Parietal lobe (tissue), 2 donors: ENCODE results near the gene AKIRIN2. TPM values are rescaled to one million over a fixed set of nuclear protein-coding genes. Genes with fewer than 3 reads are reported as not detected.

Experiments used
- small RNA-seq: library from RNA; depleted of rRNA; stranded (forward); fragments of <200 nt; gene quantifications from one replicate; pipeline ENCODE3, GENCODE V24; 2014; ENCODE audit warnings: low replicate concordance
- total RNA-seq: library from RNA; depleted of rRNA; stranded (reverse); fragments of >200 nt; gene quantifications from one replicate; pipeline ENCODE4 v1.2.3, GENCODE V29; 2014

AKIRIN2 gene
- 66.4 TPM for total RNA-seq

DNA sequence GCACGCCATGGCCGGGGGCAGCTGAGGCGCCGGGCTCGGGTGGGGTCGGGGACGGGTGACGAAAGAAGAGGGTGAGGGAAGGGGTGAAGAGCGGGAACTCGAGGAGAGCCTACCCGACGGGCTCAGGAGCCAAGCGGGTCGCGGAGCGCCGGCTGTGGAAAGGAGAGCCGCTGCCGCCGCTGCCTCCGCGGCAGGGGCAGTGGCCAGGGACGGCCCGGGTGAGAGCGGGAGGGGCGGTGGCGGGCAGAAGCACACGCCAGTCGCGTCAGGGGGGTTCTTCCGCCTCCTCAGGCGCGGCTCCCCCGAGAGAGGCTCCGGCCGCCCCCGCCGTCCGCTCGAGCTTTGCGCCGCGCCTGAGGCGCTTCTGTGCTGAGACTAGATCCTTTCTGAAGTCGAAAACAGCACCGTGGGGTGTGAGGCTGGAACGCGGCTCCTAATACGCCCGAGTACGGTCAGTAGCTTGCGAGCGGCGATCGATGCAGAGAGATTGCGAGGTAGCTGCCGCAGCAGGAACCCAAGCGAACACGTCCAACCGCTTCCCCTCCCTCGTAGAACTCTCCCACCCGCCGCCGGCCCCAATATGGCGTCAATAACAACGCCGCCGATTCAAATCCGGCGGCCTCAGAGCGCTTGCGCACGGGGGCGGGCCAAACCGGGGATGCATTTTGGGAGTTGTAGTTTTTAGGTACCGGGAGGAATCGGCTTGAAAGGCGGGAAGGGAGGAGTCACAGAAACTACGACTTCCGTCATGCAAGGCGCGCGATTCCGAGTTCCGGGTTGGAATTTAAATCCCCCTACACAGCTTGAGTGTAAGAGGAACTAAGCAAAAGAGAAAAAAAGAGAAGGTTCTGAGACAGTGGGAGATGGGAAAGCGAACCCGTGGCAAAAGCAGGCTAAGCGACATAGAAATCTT, at the start of gene AKIRIN2:
AKIRIN2 (minus strand) TSS at position 558 of the 913 bp plus-strand sequence; CDS start at position 9, 549 bp downstream.

Small RNA genes within 50 kb of the gene (small RNA-seq; reads per million reads assigned to genes)
- not detected for gene RF01210

Other genes with a start within 250 kb of the AKIRIN2 start
- gene SLC35A1, start 229.3 kb downstream of the AKIRIN2 start, total RNA-seq = 21.9 TPM
- gene RARS2, start 112.2 kb downstream of the AKIRIN2 start, total RNA-seq = 41.9 TPM
- gene ORC3, start 112.1 kb downstream of the AKIRIN2 start, total RNA-seq = 52.6 TPM